PC-3 (cell line): ENCODE results near the gene PCDH19. TPM values are rescaled to one million over a fixed set of nuclear protein-coding genes. Genes with fewer than 3 reads are reported as not detected.

ENCODE experiments used
- ATAC-seq: fragments of 200-7000 bp; cut with Tn5 transposase; 2 replicates; pipeline ENCODE4 v1.9.1; 2020; ENCODE audit warnings: mild to moderate bottlenecking, moderate library complexity
- BruUV-seq: library from RNA; stranded (reverse); fragments of 400-500 nt; replicated peaks from 2 replicates; lab custom pipeline; 2021; lab: Mats Ljungman, UMichigan
- CTCF ChIA-PET: fragments of 300-600 bp; sonication (Branson Sonifier 250); formaldehyde crosslinking; loops from one replicate; lab custom pipeline; 2022; ENCODE audit warnings: antibody characterized with exemption; lab: Charles Lee
- POLR2A ChIA-PET: fragments of 300-600 bp; sonication (Branson Sonifier 250); formaldehyde crosslinking; loops from one replicate; lab custom pipeline; 2022; ENCODE audit warnings: antibody characterized with exemption; ENCODE audit not compliant: unreplicated experiment; lab: Charles Lee
- DNase-seq: peaks from one replicate; pipeline ENCODE4 v3.0.0-alpha.2; 2015
- H2AFZ ChIP-seq: fragments of 300-600 bp; sonication (generic); 2 replicates; pipeline ENCODE4 v1.6.0; 2016; ENCODE audit warnings: antibody characterized with exemption, low read length
- H3F3A ChIP-seq: fragments of 300-600 bp; sonication (generic); one replicate; pipeline ENCODE4 v1.6.0; 2017; ENCODE audit warnings: antibody characterized with exemption, low read length, control low read depth, mild to moderate bottlenecking; ENCODE audit not compliant: unreplicated experiment
- H3K27ac ChIP-seq: fragments of 300-600 bp; sonication (generic); 2 replicates; pipeline ENCODE4 v1.5.1; 2016; ENCODE audit warnings: mild to moderate bottlenecking, low read length
- H3K27me3 ChIP-seq: fragments of 300-600 bp; sonication (generic); 2 replicates; pipeline ENCODE4 v1.6.1; 2016; ENCODE audit warnings: low read length, mixed read lengths
- H3K36me3 ChIP-seq: fragments of 300-600 bp; sonication (generic); 2 replicates; pipeline ENCODE4 v1.6.1; 2016; ENCODE audit warnings: low read depth, mixed run types, low read length, mixed read lengths
- H3K4me1 ChIP-seq: fragments of 300-600 bp; sonication (generic); 2 replicates; pipeline ENCODE4 v1.5.1; 2016; ENCODE audit warnings: low read length; ENCODE audit not compliant: insufficient read depth
- H3K4me2 ChIP-seq: fragments of 300-600 bp; sonication (generic); 2 replicates; pipeline ENCODE4 v1.6.0; 2016; ENCODE audit warnings: low read length
- H3K4me3 ChIP-seq: fragments of 300-600 bp; sonication (generic); 2 replicates; pipeline ENCODE4 v1.5.1; 2016; ENCODE audit warnings: mild to moderate bottlenecking, low read length, mixed read lengths
- H3K79me2 ChIP-seq: fragments of 300-600 bp; sonication (generic); 2 replicates; pipeline ENCODE4 v1.6.1; 2017; ENCODE audit warnings: low read length, mixed read lengths
- H3K9ac ChIP-seq: fragments of 300-600 bp; sonication (generic); 2 replicates; pipeline ENCODE4 v1.6.0; 2016; ENCODE audit warnings: mild to moderate bottlenecking, low read length
- H3K9me2 ChIP-seq: fragments of 300-600 bp; sonication (generic); replicated peaks from 2 replicates; pipeline ENCODE4 v1.6.1; 2016; ENCODE audit warnings: mixed run types, low read length, mixed read lengths
- H3K9me3 ChIP-seq: fragments of 300-600 bp; sonication (generic); 2 replicates; pipeline ENCODE4 v1.6.1; 2016; ENCODE audit warnings: low read length, mixed read lengths
- H4K20me1 ChIP-seq: fragments of 300-600 bp; sonication (generic); 2 replicates; pipeline ENCODE4 v1.6.1; 2016; ENCODE audit warnings: low read length, mixed read lengths
- EZH2 ChIP-seq: fragments of 300-600 bp; sonication (generic); IDR thresholded peaks from one replicate; pipeline ENCODE4 v1.6.1; 2017; ENCODE audit warnings: antibody characterized with exemption, mild to moderate bottlenecking, low read length; ENCODE audit not compliant: unreplicated experiment
- EZH2phosphoT487 ChIP-seq: fragments of 300-600 bp; sonication (generic); IDR thresholded peaks from 2 replicates; pipeline ENCODE4 v1.6.1; 2018; ENCODE audit warnings: mild to moderate bottlenecking, antibody characterized with exemption, low read length, borderline replicate concordance
- intact Hi-C: fragments of 100-400 bp; cut with micrococcal nuclease; formaldehyde crosslinking; loops from 2 replicates; pipeline ENCODE4 v1.9.0; 2023
- total RNA-seq: library from RNA; depleted of rRNA; stranded (reverse); fragments of >200 nt; gene quantifications from 2 replicates; pipeline ENCODE4 v1.2.3, GENCODE V29; 2014
- TF ChIP-seq, protein P1 (sequence below): fragments of 300-600 bp; sonication (generic); conservative IDR thresholded peaks from 2 replicates; pipeline ENCODE4 v1.5.1; 2017; ENCODE audit warnings: antibody characterized with exemption, low read depth, mild to moderate bottlenecking, low read length

The PCDH19 gene
- total RNA-seq, 1 experiment from 2014 or later: not detected

DNA sequence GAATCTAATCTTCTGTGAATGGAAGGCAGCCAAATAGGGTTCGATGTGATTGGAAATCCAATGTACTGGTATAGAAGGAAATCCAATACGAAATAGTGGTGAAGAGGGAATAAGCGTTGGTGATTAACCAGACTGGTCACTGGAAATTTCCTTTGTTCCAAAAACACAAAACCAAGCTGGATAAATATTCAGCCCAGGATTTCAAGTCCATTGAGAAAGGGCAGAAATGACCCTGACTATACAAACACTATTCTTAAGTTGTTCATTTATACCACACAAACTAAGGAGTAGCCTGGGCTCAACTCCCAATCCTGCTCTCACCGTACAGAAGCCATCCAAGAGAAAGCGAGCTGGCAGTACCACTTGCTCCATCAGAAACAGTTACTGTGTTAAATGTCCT, 32.2 kb downstream of the PCDH19 start:
- POLR2A ChIA-PET: no interaction called here
- Histone ChIP-seq H3K36me3 (no peaks in the 10 kb centered on the region), H3K4me1 (no peaks in the 10 kb centered on the region), H3F3A (no peaks in the 10 kb centered on the region), H3K9me3 (no peaks in the 10 kb centered on the region), H2AFZ (no peak overlapping the region), H3K9ac (no peak overlapping the region), H3K4me2 (no peak overlapping the region), H3K9me2 (no peaks in the 10 kb centered on the region), H3K79me2 (no peaks in the 10 kb centered on the region), H4K20me1 (no peaks in the 10 kb centered on the region), H3K27ac (no peak overlapping the region), H3K27me3 (no peaks in the 10 kb centered on the region), H3K4me3 (no peak overlapping the region)
- TF ChIP-seq EZH2phosphoT487 (no peak), EZH2 (no peak)
- TF ChIP-seq, protein P1, sequence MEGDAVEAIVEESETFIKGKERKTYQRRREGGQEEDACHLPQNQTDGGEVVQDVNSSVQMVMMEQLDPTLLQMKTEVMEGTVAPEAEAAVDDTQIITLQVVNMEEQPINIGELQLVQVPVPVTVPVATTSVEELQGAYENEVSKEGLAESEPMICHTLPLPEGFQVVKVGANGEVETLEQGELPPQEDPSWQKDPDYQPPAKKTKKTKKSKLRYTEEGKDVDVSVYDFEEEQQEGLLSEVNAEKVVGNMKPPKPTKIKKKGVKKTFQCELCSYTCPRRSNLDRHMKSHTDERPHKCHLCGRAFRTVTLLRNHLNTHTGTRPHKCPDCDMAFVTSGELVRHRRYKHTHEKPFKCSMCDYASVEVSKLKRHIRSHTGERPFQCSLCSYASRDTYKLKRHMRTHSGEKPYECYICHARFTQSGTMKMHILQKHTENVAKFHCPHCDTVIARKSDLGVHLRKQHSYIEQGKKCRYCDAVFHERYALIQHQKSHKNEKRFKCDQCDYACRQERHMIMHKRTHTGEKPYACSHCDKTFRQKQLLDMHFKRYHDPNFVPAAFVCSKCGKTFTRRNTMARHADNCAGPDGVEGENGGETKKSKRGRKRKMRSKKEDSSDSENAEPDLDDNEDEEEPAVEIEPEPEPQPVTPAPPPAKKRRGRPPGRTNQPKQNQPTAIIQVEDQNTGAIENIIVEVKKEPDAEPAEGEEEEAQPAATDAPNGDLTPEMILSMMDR: no peak
- ATAC-seq: no peak
- DNase-seq: no peak
- intact Hi-C loops: no loop called here
- BruUV-seq: no TSS peak
- CTCF ChIA-PET: no interaction called here

DNA sequence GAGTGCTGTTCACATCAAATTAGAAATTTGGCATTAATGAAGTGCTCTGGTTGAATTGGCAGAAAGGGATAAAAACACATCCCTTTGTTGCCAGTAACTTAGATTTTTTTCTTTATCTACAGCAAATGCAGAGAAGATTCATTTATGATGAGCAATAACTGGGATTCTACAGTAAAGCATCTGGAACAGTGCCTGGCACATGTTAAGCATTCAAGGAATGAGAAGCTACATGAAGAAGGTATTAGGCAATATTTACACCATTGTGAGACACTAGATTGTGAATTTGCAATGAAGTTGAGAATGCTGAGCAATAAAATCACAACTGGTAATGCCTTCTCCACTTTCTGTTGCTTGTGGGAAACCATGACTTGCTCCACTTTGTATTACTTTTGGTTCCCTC, 33.5 kb downstream of the PCDH19 start:
- DNase-seq: no peak
- intact Hi-C loops: no loop called here
- Histone ChIP-seq H3K79me2 (no peaks in the 10 kb centered on the region), H3K36me3 (no peaks in the 10 kb centered on the region), H3K9ac (no peak overlapping the region), H3K4me3 (no peak overlapping the region), H3K9me3 (no peaks in the 10 kb centered on the region), H3K27ac (no peak overlapping the region), H3K4me2 (no peak overlapping the region), H3F3A (no peaks in the 10 kb centered on the region), H4K20me1 (no peaks in the 10 kb centered on the region), H3K4me1 (no peaks in the 10 kb centered on the region), H3K27me3 (no peaks in the 10 kb centered on the region), H3K9me2 (no peaks in the 10 kb centered on the region), H2AFZ (no peak overlapping the region)
- ChIA-PET POLR2A (no interaction called here), CTCF (interaction anchor here (0.7 kb wide), 1 partner anchor 123 kb away, joined by 3 read pairs; no protein-coding TSS in a partner anchor)
- TF ChIP-seq, protein P1: no peak
- no TSS peak for BruUV-seq
- ATAC-seq: no peak

DNA sequence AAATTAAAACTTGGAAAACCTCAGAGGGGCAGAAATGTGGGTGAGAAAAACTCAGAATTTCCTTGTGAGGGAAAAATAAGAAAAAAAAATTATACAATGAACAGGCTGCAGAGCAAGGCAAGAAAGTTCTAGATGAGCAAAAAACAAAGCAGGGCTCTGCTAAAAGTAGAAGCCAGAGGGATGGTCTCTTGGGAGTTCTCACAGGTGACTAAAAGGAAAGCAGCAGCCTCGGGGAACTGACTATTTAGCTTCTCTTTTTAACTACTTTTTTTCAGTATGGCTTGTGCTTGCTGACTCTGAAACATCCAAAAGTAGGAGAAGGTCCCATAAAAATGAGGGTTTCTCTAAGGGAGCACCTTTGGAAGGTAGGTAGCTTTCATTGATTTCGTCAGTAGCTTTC, 36.4 kb downstream of the PCDH19 start:
- H3K27ac ChIP-seq: no peak overlapping the region
- DNase-seq (no peak), ATAC-seq (no peak)
- intact Hi-C loops: no loop called here
- no peaks in the 10 kb centered on the region for H3K27me3 ChIP-seq
- H3K4me1 ChIP-seq: no peaks in the 10 kb centered on the region
- H3K9ac ChIP-seq: no peak overlapping the region
- ChIA-PET POLR2A (no interaction called here), CTCF (no interaction called here)
- TF ChIP-seq, protein P1: no peak
- H3K79me2 ChIP-seq: no peaks in the 10 kb centered on the region
- no peaks in the 10 kb centered on the region for H4K20me1 ChIP-seq
- H2AFZ ChIP-seq: no peak overlapping the region
- H3K36me3 ChIP-seq: no peaks in the 10 kb centered on the region
- BruUV-seq: no TSS peak
- H3K9me3 ChIP-seq: no peaks in the 10 kb centered on the region
- H3K4me2 ChIP-seq: no peak overlapping the region
- no peaks in the 10 kb centered on the region for H3F3A ChIP-seq
- H3K4me3 ChIP-seq: no peak overlapping the region
- H3K9me2 ChIP-seq: no peaks in the 10 kb centered on the region
